HG03378 (cell line): Measurements from ENCODE around the gene ETV7.

Experiments
- ATAC-seq: cut with Tn5 transposase; IDR thresholded peaks from one replicate; pipeline ENCODE4 v1.9.1; 2021; ENCODE audit warnings: mild to moderate bottlenecking, moderate library complexity; ENCODE audit not compliant: unreplicated experiment

Gene ETV7

GRCh38 chr6:36384095-36384494 is 3.4 kb downstream of the ETV7 start:
- ATAC-seq = no peak

- ATAC-seq = no peak
Observed at GRCh38 chr6:36383606-36384005, 3.9 kb downstream of the ETV7 start.

- ATAC-seq = no peak
Observed at GRCh38 chr6:36382976-36383375, 4.5 kb downstream of the ETV7 start.

GRCh38 chr6:36381502-36382389 is 5.7 kb downstream of the ETV7 start:
- no peak for ATAC-seq

- no peak for ATAC-seq
Observed at GRCh38 chr6:36380166-36380565, 7.3 kb downstream of the ETV7 start.

- ATAC-seq = no peak
Observed at GRCh38 chr6:36378936-36379335, 8.5 kb downstream of the ETV7 start.

- no peak for ATAC-seq
Observed at GRCh38 chr6:36378243-36378920, 9.1 kb downstream of the ETV7 start.

GRCh38 chr6:36377594-36377993 is 9.9 kb downstream of the ETV7 start:
- no peak for ATAC-seq

GRCh38 chr6:36376742-36377141 is 10.7 kb downstream of the ETV7 start:
- no peak for ATAC-seq

- ATAC-seq = no peak
Observed at GRCh38 chr6:36376183-36376582, 11.3 kb downstream of the ETV7 start.

GRCh38 chr6:36375644-36376155 is 11.8 kb downstream of the ETV7 start:
- no peak for ATAC-seq

- no peak for ATAC-seq
Observed at GRCh38 chr6:36374972-36375371, 12.5 kb downstream of the ETV7 start.

- no peak for ATAC-seq
Observed at GRCh38 chr6:36374194-36374593, 13.3 kb downstream of the ETV7 start.

GRCh38 chr6:36373368-36374019 is 14.0 kb downstream of the ETV7 start:
- ATAC-seq = no peak

GRCh38 chr6:36372088-36372487 is 15.4 kb downstream of the ETV7 start:
- ATAC-seq = no peak

GRCh38 chr6:36371211-36371610 is 16.3 kb downstream of the ETV7 start:
- ATAC-seq = no peak

GRCh38 chr6:36370638-36371037 is 16.8 kb downstream of the ETV7 start:
- ATAC-seq = no peak

GRCh38 chr6:36368921-36369865 is 18.3 kb downstream of the ETV7 start:
- ATAC-seq = no peak

- no peak for ATAC-seq
Observed at GRCh38 chr6:36368421-36368820, 19.0 kb downstream of the ETV7 start.

- no peak for ATAC-seq
Observed at GRCh38 chr6:36367743-36368142, 19.7 kb downstream of the ETV7 start.
